HG02870 (cell line): ENCODE measurements around the gene LRRC37A2.
"Not testable (repeated sequence)": the region's sequence is repeated elsewhere in the genome, so short reads cannot be mapped to it uniquely, and the experiment has no call there.

ENCODE experiments used
- ATAC-seq: cut with Tn5 transposase; IDR thresholded peaks from one replicate; pipeline ENCODE4 v1.9.1; 2021; ENCODE audit warnings: mild to moderate bottlenecking, moderate library complexity; ENCODE audit not compliant: unreplicated experiment

The LRRC37A2 gene

DNA sequence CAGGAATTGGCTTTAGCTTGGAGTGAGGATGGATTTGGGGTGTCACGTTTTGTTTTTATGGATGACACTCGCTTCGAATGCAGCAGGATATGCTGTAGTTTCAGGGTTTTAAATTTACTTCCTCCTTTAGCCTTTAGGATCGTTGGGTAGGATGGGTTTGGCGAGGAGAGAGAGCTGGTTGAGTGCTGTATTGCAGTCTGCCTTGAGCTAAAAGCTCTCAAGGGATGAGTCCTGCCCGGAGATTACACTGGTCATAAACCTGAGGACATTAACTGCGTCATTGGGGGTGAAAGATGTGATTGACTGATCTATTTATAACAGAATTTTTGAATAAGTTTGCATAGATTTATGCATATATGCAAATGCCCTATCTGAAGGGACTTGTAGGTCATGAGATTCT is 79.1 kb downstream of the LRRC37A2 start:
- ATAC-seq, result not testable (repeated sequence)

- ATAC-seq, result peak; percentile 61
These were observed 86.2 kb downstream of the LRRC37A2 start for GRCh38 chr17:46598344-46598931.

DNA sequence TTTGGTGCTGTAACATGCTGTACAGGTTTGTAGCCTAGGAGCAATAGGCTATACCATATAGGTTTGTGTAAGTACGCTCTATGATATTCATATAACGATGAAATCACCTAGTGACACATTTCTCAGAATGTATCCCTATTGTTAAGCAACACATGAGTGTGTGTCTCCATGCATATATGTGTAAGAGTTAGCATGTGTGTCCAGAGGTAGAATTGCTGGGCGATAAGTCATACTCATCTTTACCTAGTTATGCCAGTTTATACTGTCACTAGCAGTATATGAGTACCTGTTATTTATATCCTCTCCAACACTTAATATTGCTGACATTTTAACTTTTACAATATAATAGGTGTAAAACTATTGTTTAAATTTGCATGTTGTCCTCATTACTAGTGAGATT is 88.5 kb downstream of the LRRC37A2 start:
- not testable (repeated sequence) for ATAC-seq

DNA sequence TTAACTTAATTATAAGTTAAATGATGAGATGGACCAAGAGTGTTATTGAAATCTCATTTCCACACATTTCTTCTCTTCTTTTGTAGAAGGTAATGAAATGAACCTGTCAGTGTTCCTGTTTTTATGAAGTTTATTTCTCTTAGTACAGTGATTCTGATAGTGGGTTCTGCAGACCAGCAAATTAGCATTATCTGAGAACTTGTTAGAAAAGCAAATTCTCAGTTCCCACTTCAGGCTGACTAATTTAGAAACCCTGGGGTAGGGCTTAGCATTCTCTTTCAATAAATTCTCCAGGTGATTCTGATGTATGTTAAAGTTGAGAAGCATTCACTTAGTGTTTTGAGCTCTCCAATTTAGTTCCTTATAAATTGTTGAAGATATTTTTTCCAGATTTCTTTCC is 90.9 kb downstream of the LRRC37A2 start:
- peak; percentile 85 for ATAC-seq
